ENCODE data around the gene TTC39C. TPM values are rescaled to one million over a fixed set of nuclear protein-coding genes. Genes with fewer than 3 reads are reported as not detected.

Gene TTC39C
- total RNA-seq, 1 donor from 2014 or later, result 12.8 TPM

GRCh38 chr18:24068945-24069693 is 54.6 kb downstream of the TTC39C start:
- no peak overlapping the region for H2AFZ ChIP-seq (ENCODE audit: low read depth, low read length)
- Mint-ChIP-seq H3K27ac (ENCODE audit: unreplicated experiment) (no peak overlapping the region), H3K9me3 (ENCODE audit: unreplicated experiment) (no peaks in the 10 kb centered on the region), H3K4me3 (ENCODE audit: unreplicated experiment) (no peak overlapping the region), H3K27me3 (ENCODE audit: low read depth, unreplicated experiment) (peaks cover 3% of the 10 kb centered on the region), H3K4me1 (ENCODE audit: low read depth, unreplicated experiment) (peaks cover 25% of the 10 kb centered on the region), H3K36me3 (ENCODE audit: low read depth, unreplicated experiment) (peaks cover 9% of the 10 kb centered on the region)
- no peaks in the 10 kb centered on the region for H3K79me2 ChIP-seq (ENCODE audit: insufficient read depth, low read length)
- H3K9me3 ChIP-seq (ENCODE audit: insufficient read depth, low read depth, low read length), result no peaks in the 10 kb centered on the region
- H3K4me1 ChIP-seq (ENCODE audit: insufficient read depth, low read length), result peaks cover 10% of the 10 kb centered on the region
- no peaks in the 10 kb centered on the region for H3K27me3 ChIP-seq (ENCODE audit: insufficient read depth, low read length)
- H4K20me1 ChIP-seq (ENCODE audit: insufficient read depth, low read length), result peaks cover 9% of the 10 kb centered on the region
- H3K4me2 ChIP-seq (ENCODE audit: low read length), result no peak overlapping the region
- H3K4me3 ChIP-seq (ENCODE audit: insufficient read depth, low read depth, low read length), result no peak overlapping the region
- no peak overlapping the region for H3K27ac ChIP-seq (ENCODE audit: low read depth, low read length)
- FAIRE-seq (no peak), DNase-seq (ENCODE audit: low read depth) (no peak)
- TF ChIP-seq CTCF (IDR thresholded peaks at IDR 0.05; ENCODE audit: insufficient read depth, low read depth, low read length), result no peak
- no peak for TF ChIP-seq EZH2 (IDR thresholded peaks at IDR 0.05; ENCODE audit: insufficient read depth, low read length)
- H3K9ac ChIP-seq (ENCODE audit: low read length), result no peak overlapping the region
- H3K36me3 ChIP-seq (ENCODE audit: insufficient read depth, low read length), result no peaks in the 10 kb centered on the region

GRCh38 chr18:24071029-24071428 is 56.5 kb downstream of the TTC39C start:
- H3K27me3 ChIP-seq (ENCODE audit: insufficient read depth, low read length), result no peaks in the 10 kb centered on the region
- TF ChIP-seq CTCF (IDR thresholded peaks at IDR 0.05; ENCODE audit: insufficient read depth, low read depth, low read length), result no peak
- TF ChIP-seq EZH2 (IDR thresholded peaks at IDR 0.05; ENCODE audit: insufficient read depth, low read length), result no peak
- no peaks in the 10 kb centered on the region for H3K36me3 ChIP-seq (ENCODE audit: insufficient read depth, low read length)
- H3K4me1 Mint-ChIP-seq (ENCODE audit: low read depth, unreplicated experiment), result peaks cover 11% of the 10 kb centered on the region
- no peak overlapping the region for H3K27ac Mint-ChIP-seq (ENCODE audit: unreplicated experiment)
- peaks cover 3% of the 10 kb centered on the region for H3K27me3 Mint-ChIP-seq (ENCODE audit: low read depth, unreplicated experiment)
- H3K9ac ChIP-seq (ENCODE audit: low read length), result no peak overlapping the region
- no peak for DNase-seq (ENCODE audit: low read depth)
- H3K9me3 Mint-ChIP-seq (ENCODE audit: unreplicated experiment), result no peaks in the 10 kb centered on the region
- H3K36me3 Mint-ChIP-seq (ENCODE audit: low read depth, unreplicated experiment), result peaks cover 9% of the 10 kb centered on the region
- H2AFZ ChIP-seq (ENCODE audit: low read depth, low read length), result no peak overlapping the region
- no peaks in the 10 kb centered on the region for H3K79me2 ChIP-seq (ENCODE audit: insufficient read depth, low read length)
- no peak overlapping the region for H3K27ac ChIP-seq (ENCODE audit: low read depth, low read length)
- no peaks in the 10 kb centered on the region for H3K9me3 ChIP-seq (ENCODE audit: insufficient read depth, low read depth, low read length)
- no peak overlapping the region for H3K4me3 Mint-ChIP-seq (ENCODE audit: unreplicated experiment)
- FAIRE-seq, result no peak
- no peak overlapping the region for H3K4me2 ChIP-seq (ENCODE audit: low read length)
- no peak overlapping the region for H3K4me3 ChIP-seq (ENCODE audit: insufficient read depth, low read depth, low read length)
- H4K20me1 ChIP-seq (ENCODE audit: insufficient read depth, low read length), result peaks cover 5% of the 10 kb centered on the region
- H3K4me1 ChIP-seq (ENCODE audit: insufficient read depth, low read length), result peaks cover 5% of the 10 kb centered on the region

- H3K4me2 ChIP-seq (ENCODE audit: low read length), result no peak overlapping the region
- peaks cover 6% of the 10 kb centered on the region for H3K4me1 ChIP-seq (ENCODE audit: insufficient read depth, low read length)
- Mint-ChIP-seq H3K36me3 (ENCODE audit: low read depth, unreplicated experiment) (peaks cover 9% of the 10 kb centered on the region), H3K27ac (ENCODE audit: unreplicated experiment) (no peak overlapping the region), H3K4me3 (ENCODE audit: unreplicated experiment) (no peak overlapping the region), H3K27me3 (ENCODE audit: low read depth, unreplicated experiment) (peaks cover 3% of the 10 kb centered on the region), H3K9me3 (ENCODE audit: unreplicated experiment) (no peaks in the 10 kb centered on the region), H3K4me1 (ENCODE audit: low read depth, unreplicated experiment) (peaks cover 8% of the 10 kb centered on the region)
- H3K36me3 ChIP-seq (ENCODE audit: insufficient read depth, low read length), result no peaks in the 10 kb centered on the region
- DNase-seq (ENCODE audit: low read depth) (no peak), FAIRE-seq (no peak)
- no peak overlapping the region for H3K9ac ChIP-seq (ENCODE audit: low read length)
- H3K79me2 ChIP-seq (ENCODE audit: insufficient read depth, low read length), result no peaks in the 10 kb centered on the region
- peaks cover 5% of the 10 kb centered on the region for H4K20me1 ChIP-seq (ENCODE audit: insufficient read depth, low read length)
- no peak overlapping the region for H2AFZ ChIP-seq (ENCODE audit: low read depth, low read length)
- H3K27me3 ChIP-seq (ENCODE audit: insufficient read depth, low read length), result no peaks in the 10 kb centered on the region
- TF ChIP-seq EZH2 (IDR thresholded peaks at IDR 0.05; ENCODE audit: insufficient read depth, low read length) (no peak), CTCF (IDR thresholded peaks at IDR 0.05; ENCODE audit: insufficient read depth, low read depth, low read length) (no peak)
- H3K9me3 ChIP-seq (ENCODE audit: insufficient read depth, low read depth, low read length), result no peaks in the 10 kb centered on the region
- H3K27ac ChIP-seq (ENCODE audit: low read depth, low read length), result no peak overlapping the region
- H3K4me3 ChIP-seq (ENCODE audit: insufficient read depth, low read depth, low read length), result no peak overlapping the region
These were observed 57.2 kb downstream of the TTC39C start for GRCh38 chr18:24071779-24072178.

All from astrocyte (in vitro differentiated cells and primary cell).